Spleen (tissue), 7 donors: ENCODE measurements around the gene RAB30.

Experiments
- CTCF ChIP-seq, 11 experiments: fragments of 200-600 bp in 7 of 11; fragments of 450-650 bp in 4 of 11; sonication (generic) in 4 of 11; IDR thresholded peaks in 8 of 11; conservative IDR thresholded peaks in 3 of 11; 1 replicate in 7 of 11; 2 replicates in 4 of 11; pipeline versions ENCODE4 v1.4.0 to v1.8.0; 2016 to 2021; ENCODE audit warnings: antibody characterized with exemption in 11 of 11, inconsistent platforms in 4 of 11, mild to moderate bottlenecking in 1 of 11
- POLR2A ChIP-seq, 3 donors: fragments of 450-650 bp; IDR thresholded peaks; one replicate each; pipeline ENCODE4 v1.5.1; 2017; ENCODE audit warnings: antibody characterized with exemption in 3 of 3, mild to moderate bottlenecking in 1 of 3
- POLR2AphosphoS5 ChIP-seq, 3 donors: sonication (generic); formaldehyde crosslinking; IDR thresholded peaks; one replicate each; pipeline ENCODE4 v1.5.1; 2017; ENCODE audit warnings: antibody characterized with exemption in 3 of 3
- donor health status: DM: no; HTN: no; CAD: no; lungs with moderate emphysema.
- donor health status: DM: no; HTN: no; CAD: no.
- donor health status: DM: no; HTN: no; CAD: no.

GRCh38 chr11:83115551-83115950, 43.9 kb upstream of the RAB30 start:
- TF ChIP-seq CTCF (IDR thresholded peaks at IDR 0.05 in 8 of 11, conservative IDR thresholded peaks at IDR 0.05 in 3 of 11) (no peak), POLR2A (IDR thresholded peaks at IDR 0.05) (no peak), POLR2AphosphoS5 (IDR thresholded peaks at IDR 0.05) (no peak)
